Cerebellar nuclear complex (tissue), 1 donor: ENCODE measurements around the gene AHSG.
"Not testable (repeated sequence)": the region's sequence is repeated elsewhere in the genome, so short reads cannot be mapped to it uniquely, and the experiment has no call there.

Source experiments
- DNase-seq, 2 experiments: peaks; one replicate each; lab custom pipeline; 2025; lab: John Stamatoyannopoulos, UW

Gene AHSG

DNA sequence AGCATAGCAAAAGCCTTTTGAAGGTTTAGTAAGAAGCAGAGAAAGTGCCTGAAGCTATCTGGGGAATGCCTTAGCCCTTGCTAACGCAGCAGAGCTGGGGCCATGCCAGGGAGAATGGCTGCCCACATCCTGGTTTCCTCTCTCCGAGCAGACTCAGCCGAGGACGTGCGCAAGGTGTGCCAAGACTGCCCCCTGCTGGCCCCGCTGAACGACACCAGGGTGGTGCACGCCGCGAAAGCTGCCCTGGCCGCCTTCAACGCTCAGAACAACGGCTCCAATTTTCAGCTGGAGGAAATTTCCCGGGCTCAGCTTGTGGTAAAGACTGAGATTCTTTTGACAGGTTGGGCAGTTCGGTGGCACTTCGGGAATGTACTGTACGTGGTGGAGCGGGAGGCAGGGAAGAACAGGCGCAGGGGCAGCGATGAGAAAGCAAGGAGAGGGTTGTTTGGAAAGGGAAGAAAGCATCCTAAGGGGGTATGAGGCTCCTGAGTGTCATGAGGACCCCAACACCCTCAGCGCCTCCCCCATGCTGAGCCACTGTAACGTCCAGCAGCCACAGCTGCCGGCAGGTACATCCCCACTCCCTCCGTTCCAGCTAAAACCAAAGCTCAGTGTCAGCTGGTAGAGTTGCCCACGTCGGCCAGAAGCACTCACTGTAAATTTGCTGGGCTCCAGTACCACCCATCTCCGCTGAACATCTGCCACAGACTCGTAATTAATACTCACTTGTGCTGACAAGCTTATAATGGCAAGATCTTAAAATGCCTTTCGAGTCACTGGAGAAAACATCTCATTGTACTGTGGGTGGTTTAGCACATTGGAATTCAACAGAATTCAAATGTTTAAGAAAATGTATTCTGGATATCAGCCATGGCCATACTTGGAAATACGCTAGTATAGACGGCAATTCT is 4.4 kb downstream of the AHSG start:
- no peak for DNase-seq

DNA sequence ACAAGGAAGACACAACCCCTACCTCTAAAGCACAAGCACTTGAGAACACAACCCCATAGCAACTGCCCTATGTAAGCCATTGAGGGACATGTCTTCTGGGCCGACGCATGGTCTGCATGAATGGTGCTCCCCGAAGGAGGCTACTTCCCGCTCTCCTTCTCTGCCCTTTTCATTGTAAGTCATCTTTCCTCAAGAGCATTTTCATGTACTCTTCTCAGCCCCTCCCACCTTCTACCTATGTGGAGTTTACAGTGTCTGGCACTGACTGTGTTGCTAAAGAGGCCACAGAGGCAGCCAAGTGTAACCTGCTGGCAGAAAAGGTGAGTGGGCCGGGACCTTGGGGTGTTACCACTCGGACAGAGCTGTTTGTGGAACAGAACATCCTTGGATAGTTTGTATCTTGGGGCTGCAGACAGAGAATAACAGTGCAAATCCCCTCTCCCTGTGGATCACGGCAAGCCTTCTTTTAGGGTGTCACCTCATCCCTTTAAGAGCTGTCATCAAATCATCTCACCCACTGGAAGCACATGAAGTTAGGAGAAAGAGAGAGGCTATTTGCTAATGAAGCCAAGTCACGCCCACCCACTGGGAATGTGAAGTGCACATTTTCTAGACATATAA is 5.6 kb downstream of the AHSG start:
- DNase-seq = no peak

DNA sequence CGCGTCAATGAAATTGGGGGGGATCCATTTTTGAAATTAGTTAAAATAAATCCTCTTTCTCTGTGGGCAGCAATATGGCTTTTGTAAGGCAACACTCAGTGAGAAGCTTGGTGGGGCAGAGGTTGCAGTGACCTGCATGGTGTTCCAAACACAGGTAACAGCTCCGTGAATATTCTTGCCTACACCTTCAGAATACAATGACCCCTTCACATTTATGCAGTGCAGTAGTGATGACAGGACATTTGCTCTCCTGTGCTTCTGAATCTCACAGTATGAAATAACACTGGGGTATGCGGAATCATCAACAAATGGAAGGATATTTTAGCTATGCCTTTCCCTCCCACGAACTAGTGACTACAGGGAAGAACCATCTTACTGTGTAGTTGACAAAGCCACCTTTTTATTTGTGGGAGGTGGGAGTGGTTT is 6.9 kb downstream of the AHSG start:
- no peak for DNase-seq

DNA sequence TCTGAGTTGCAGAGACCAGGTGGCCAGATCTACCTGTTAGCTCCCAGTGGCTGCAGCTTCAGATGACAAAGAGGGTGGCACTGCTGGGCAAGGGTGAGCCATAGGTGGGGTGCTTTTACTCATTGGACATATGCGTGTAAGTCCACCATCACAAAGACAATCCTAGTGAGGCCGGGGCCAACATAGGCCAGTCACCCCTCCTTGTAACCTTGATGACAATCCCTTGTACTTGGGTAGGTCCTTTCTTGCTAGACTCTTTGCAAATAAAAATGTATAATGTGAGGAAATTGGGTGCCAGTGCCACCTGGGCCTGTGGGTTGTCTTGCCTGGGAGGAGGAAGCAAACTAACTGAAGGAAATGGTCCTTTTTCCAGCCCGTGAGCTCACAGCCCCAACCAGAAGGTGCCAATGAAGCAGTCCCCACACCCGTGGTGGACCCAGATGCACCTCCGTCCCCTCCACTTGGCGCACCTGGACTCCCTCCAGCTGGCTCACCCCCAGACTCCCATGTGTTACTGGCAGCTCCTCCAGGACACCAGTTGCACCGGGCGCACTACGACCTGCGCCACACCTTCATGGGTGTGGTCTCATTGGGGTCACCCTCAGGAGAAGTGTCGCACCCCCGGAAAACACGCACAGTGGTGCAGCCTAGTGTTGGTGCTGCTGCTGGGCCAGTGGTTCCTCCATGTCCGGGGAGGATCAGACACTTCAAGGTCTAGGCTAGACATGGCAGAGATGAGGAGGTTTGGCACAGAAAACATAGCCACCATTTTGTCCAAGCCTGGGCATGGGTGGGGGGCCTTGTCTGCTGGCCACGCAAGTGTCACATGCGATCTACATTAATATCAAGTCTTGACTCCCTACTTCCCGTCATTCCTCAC is 7.6 kb downstream of the AHSG start:
- no peak for DNase-seq

DNA sequence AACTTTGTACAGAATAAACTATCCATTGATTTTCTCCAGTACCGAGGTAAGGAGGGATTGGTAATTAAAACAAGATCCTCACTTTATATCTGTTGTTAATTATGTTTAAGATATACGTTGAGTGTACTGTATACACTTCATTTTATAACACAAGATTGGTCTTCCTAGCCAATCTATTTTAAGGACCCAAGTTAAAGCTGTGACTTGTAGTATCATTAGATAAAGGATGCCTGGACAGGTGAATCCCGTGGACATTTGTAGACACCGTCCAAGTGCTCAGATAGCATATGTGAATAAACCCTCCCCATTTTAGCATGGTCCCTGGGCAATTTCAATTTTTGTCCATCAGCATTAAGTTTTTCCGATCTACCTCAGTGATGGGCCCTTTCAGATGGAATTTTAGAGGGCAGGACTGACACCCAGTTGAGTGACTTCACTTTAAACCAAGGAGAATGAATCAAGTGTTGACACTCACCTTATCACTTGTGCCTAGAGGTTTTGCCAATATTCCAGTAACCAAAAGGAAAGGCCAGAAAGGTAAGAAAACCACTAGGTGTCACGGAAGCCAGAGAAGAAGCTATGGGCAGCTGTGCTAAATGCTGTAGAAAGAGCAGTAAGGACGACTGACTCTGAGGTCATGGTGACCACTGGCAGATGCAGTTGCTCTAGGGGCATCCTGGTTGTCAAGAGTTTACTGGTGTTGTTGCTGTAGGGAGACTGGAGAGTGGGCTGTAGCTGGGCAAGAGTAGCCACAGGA is 9.2 kb downstream of the AHSG start:
- DNase-seq = no peak

DNA sequence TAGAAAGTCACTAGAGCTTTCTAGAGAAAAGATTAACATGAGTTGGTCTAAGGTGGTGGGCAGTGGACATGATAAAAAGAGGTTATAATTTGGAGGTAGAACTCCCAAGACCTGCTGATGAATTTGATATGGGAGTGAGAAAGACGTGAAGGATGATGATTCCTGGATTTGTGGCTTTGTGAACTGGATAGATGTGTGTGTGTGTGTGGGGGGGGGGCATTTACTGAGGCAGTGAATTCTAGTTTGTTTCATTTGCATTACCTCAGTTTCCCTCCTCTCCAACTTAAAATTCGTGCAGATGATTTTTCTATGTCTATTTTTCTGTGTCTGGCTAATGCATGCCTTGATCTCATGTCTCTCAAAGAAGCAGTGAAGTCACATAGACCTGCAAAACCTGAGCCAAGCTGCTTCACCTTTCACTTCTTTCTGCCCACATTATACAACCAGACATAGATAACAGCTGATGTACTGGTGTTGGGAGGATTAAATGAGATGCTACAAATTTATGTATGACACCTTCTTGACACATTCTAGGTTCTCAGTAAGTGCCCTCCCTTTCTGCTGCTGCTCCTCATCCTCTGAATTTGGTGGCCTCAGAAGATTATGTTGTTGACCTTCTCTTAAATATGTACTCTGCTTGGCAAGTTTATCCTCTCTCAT is 9.9 kb downstream of the AHSG start:
- DNase-seq = no peak

DNA sequence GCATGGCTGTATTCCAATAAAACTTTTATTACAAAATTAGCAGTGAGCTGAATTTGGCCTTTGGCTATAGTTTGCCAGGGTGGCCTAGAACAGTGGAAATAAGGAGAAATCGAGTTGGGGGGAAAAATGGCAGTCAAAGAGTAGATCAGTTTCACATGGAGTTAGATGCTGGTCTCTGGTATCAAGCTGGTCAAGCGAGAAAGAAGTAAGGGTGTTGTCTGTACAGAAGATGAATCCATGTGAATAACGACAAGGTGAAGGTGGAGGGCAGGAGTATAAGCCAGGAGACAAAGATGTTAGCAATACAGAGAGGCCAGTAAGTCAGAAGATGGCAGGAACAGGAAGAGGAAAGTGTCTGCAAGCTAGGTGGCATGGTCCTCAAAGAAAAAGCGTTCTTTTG is 11.7 kb downstream of the AHSG start:
- DNase-seq = no peak

DNA sequence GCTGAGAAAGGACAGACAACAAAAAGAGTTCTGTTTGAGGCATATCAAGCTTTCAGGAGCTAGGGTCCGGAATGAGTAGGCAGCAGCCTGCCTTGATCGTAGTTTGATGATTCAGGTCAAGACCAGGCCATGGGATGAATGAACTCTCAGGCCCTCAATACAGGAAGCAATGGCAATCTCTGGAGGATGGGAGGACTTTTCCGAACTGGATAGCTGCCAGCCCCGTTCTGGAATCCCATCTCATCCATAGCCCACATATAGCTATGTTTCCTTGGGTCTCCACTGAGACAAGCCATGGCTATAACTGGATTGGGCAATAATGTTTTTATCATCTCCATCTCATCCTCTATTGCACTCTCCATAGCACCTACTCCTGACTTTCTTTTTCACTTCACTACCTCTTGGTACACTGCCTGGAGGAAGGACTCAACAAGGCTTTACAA is 12.8 kb downstream of the AHSG start:
- no peak for DNase-seq

DNA sequence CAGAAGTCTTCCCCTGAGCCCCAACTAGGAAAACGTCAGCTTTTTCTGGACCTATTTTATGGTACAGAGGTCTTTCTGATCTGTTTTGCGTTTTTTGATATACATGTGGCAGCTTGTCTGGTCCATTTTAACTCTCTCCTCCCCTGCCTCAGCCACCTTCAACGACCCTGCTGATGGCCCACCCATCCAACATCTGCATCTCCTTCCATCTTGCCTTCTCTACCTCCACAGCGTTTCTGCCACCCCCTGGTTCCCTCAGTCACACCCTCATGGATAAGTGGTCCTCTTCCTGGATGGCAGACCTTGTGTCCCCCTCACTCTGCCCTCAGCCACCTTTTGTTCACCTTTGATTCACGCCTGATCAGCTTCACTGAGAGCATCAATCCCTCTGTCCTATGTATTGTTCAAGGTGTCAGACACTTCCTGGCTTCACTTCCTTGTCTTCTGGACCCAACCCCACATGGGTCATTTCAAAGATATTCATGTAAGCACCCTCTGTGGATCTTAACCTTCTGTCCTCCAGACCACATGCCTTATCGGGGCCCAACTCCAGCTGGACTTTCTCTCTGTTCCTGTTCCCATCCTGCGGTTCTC is 13.5 kb downstream of the AHSG start:
- DNase-seq = no peak

DNA sequence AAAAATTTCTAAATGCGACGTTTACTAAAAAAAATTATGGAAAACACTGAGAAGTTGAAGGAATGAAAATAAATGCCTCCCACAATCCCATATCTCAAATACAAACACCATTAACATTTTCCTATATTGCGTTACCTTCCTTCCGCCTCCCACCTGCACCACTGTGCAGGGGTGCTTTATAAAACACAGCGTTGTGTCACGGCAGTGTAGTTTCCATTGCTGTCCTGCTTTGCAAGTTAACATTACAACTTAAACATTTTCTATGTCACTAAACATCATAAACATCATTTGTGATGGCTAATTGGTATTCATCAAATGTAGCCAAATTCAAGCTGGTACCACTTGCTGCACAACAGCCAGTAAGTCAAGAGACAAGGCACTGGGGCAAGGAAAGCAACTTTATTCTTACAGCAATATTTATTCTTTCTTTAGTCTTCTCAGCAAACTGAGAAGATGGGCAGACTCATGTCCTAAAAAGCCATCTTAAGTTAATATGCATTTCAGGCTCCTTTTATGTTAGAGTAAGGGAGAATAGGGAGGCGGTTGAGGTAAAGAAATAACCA is 15.1 kb downstream of the AHSG start:
- DNase-seq = no peak

DNA sequence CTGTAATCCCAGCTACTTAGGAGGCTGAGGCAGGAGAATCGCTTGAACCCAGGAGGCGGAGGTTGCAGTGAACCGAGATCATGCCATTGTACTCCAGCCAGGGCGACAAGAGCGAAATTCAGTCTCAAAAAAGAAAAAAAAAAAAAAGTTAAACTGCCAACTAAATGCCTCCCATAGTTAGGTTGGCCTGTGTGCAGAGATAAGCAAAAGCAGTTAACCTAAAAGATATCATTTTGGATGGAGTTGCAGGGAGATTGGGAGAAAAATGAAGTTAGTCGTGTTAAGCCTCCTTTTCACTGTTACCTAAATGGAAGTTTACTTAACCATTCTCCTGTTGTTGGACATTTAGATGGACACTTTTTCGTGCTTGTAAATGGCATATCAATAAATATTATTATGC is 15.9 kb downstream of the AHSG start:
- no peak for DNase-seq

DNA sequence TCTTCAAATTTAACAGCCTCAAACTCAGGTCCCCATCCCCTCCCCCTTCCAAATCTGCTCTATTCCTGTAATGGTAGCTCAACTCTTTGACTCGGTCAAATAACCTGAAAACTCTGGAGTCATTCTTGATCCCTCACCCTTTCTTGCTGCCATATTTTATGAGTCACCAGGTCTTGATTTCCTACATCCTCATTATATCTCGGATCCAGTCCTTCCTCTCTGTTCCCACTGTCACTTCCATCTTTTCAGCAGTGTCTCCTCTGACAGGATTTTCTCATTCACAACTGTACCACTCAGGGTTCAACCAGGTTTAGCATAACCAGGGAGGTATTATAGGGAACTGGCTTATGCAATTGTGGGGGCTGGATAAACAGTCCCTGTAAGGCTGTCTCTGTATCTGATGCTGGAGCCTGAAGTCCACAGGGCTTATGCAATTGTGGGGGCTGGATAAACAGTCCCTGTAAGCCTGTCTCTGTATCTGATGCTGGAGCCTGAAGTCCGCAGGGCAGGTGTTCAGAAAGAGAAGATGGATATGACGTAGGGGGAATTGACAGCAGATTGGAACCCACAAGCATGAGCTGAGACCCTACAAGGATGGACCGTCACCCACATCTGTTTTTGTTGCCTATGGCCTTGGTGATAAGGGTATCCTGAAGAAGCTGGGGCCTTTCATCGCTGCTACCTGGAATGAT is 18.2 kb downstream of the AHSG start:
- no peak for DNase-seq

DNA sequence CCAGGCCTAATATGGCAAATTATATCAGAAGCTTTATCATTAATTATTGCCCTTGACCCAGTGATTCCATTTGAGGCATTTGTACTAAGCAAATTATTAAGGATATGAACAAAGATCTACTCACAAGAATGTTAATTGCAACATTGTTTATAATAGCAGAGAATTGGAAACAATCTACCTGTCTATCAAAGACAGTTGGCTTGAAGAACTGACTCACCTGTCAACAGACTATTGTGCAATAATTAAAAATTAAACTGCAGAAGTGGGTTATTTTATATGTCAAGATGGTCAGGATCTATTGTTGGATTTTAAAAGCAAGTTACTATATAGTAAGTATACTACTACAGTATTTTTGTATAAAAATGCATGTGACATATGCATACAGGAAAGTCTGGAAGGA is 20.6 kb downstream of the AHSG start:
- DNase-seq = no peak

DNA sequence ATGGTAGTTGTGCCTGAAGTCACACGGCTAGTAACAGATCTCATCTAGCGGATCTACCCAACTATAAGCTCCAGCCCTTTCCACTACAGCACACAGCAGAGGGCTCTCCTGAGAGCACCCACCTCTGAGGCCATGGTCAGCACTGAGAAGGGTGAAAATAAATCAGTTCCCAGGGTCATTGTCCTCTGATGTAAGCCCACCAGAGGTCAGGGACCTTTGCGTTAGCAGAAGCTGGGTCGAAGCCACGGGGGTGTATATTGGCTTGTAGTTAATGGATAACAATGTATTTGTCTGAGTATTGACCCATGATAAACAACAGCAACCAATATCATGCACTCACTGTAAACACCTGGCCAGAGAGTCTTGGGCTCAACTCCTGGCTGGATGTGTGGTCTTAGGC is 21.3 kb downstream of the AHSG start:
- DNase-seq = not testable (repeated sequence)

DNA sequence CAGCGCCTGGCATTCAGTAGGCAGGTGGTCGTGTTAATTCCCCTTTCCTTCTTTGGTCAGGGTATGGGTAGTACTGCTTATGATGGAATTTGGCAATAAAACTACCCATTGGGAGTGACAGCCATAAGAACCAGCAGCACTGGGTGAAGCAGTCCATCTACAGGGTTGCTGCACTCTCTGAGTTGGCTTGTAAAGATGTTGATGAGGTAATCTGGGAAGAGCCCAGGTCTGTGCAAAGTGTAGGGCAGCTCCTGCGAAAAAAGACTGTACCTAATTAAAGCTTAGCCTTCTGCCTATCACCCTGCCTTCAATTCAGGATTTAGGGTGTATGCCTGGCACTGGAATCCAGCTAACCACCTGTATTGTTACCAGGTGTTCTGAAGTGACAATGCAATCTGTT is 22.7 kb downstream of the AHSG start:
- DNase-seq = no peak

DNA sequence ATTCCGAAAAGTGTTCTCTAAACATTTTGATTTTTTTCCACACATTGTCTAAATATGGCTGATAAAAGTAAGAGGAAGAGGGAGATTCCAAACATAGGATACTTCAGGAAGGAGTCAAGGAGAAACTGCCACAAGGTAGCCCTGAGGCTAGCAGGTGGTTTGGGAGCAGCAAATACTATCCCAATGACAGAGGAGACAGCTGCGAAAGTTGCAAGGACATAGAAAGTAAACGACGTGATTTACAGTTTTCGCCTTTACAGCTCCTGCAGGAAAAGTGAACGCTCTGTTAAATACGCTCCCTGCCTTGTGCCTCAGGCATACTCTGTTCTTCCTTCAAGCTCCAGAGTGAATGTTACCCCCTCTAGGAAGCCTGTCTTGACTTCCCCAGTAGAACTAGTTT is 23.7 kb downstream of the AHSG start:
- no peak for DNase-seq

DNA sequence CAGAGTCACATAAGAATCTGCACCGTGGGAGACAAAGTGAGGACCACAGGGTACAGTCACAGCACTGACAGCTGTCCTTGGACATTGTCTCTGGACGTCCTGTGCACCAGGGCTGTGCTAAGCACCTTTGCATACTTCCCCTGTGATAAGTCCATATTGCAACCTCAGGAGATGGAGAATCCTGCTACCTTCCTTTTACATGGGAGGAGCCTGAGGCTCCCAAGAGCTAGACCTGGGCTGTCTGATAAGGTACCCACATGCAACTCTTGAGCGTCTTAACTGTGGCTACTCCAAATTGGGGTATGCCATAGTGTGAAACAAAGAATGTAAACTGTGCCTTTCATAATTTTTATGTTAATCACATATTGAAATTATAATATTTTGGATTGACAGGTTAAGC is 24.8 kb downstream of the AHSG start:
- no peak for DNase-seq

DNA sequence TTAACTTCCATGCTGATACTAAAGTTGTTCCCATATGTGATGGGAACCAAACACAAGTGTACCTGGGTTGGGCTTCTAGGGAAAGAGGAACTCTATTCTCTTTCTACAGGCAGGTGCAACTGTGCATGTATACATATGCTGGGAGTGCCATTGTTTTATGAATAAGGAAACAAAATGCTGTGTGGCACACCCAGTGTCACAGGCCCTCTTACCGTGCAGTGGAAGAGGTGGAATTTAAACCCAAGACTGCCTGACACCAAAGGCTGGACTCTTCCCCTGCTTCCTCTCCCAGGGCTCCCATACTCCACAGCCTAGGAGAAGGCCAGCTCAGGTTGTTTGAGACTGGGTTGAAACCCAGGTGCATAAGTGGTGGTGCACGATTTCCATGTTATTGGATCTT is 25.4 kb downstream of the AHSG start:
- DNase-seq = no peak

DNA sequence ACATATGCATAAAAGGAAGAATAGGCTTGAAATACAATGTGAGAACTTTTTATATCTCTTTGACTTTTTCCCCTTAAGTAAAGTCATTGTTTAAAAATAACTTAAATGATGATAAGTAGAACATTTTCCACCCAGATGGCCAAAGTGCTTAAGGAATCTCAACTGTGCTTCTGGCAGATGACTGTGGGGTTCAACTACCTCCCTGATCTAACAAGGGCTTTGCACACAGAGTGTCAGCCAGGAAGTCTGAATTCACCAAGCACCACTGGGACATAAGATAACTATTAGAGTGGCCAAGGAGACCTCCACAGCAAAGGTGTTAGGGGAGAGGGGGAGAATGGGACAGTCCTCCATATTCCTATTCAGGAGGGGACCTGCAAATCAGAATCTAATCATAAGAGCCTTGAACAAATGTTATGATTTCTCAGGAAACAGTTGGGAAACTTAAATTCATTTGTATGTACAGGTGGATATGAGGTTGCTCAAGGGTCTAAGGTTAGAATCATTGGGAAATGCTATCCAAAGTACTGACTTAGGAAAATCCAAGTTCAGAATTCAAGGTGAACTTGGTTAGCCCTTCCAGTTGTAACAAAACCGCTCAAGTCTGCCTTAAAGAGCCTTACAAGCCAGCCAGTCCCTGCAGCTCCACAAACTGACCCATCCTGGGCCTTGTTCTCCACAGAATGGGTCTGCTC is 27.1 kb downstream of the AHSG start, which contains the start of gene FETUB:
Gene FETUB (plus strand): TSS at position 622 of the 695 bp plus-strand sequence. CDS start 62 bp downstream, at position 684.
- DNase-seq = no peak
